NCI-H526 treated with DMSO at 0.1 percent for 48 hours (cell line): Measurements from ENCODE around the gene PTGER3.
"Not testable (repeated sequence)": the region's sequence is repeated elsewhere in the genome, so short reads cannot be mapped to it uniquely, and the experiment has no call there.

Experiments
- DNase-seq: peaks from one replicate; lab custom pipeline; 2025; lab: John Stamatoyannopoulos, UW

PTGER3 gene

GRCh38 chr1:70947835-70948234, 99.8 kb downstream of the PTGER3 start:
- DNase-seq, result no peak

GRCh38 chr1:70945676-70946075, 101.9 kb downstream of the PTGER3 start:
- no peak for DNase-seq

DNA sequence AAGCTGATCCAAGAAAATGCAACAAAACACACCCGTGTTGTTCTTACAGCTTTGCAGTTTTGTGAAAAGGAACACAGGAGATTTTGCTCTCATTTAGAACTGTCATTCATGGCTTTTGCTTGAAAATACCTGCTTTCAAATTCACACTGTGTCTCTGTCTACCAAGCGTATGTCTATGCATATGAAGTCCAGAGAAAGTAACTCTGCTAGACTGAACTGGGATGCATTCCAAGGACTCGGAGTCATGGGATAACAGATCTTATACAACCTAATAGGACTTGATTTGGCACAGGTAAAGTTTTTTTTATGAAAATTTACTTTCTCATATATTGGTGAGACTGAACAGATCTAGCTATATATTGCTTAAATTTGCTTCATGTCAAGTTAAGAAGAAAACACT, 102.4 kb downstream of the PTGER3 start:
- no peak for DNase-seq

- DNase-seq, result no peak
Measured at GRCh38 chr1:70941563-70941962, 106.1 kb downstream of the PTGER3 start.

DNA sequence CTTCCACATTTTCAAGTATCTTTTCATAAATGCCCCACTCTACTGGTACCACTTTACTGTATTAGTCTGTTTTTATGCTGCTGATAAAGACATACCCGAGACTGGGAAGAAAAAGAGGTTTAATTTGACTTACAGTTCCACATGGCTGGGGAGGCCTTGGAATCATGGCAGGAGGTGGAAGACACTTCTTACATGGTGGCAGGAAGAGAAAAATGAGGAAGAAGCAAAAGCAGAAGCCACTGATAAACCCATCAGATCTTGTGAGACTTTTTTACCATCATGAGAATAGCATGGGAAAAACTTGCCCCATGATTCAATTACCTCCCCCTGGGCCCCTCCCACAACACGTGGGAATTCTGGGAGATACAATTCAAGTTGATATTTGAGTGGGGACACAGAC, 107.2 kb downstream of the PTGER3 start:
- not testable (repeated sequence) for DNase-seq

DNA sequence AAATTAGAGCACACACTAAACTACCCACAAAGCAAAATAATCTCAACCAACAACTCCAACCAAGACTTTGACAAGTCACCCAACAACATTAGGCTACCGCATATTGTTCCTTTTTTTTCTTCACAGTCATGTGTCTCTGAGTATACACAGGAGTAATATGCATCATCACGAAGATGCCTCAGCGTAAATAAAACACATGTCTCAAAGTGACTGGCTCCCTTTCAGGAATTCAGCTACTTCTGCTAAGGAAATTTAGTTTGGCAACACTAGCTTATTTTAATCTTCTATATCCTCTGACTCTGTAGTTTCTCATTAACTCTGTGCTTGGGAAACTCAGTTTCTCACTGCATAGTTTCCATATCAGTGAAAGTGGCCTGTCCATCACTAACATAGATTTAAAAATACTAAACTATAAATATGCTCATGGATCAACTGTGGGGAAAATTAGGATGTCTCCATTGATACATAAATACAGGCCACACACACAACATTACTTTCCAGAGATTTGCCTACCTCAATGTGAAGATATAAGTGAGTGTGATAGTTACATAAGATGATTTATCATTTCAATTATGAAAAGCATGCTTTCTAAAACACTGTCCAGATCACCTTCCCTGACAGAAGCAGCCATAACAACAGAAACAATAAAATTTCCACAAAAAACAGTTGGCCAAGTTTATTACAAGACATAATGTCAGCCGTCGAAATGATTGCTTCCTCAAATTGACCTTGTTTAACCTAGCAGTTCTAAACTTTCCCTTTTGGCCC, 113.2 kb downstream of the PTGER3 start:
- DNase-seq, result no peak

GRCh38 chr1:70930062-70930461, 117.6 kb downstream of the PTGER3 start:
- no peak for DNase-seq

DNA sequence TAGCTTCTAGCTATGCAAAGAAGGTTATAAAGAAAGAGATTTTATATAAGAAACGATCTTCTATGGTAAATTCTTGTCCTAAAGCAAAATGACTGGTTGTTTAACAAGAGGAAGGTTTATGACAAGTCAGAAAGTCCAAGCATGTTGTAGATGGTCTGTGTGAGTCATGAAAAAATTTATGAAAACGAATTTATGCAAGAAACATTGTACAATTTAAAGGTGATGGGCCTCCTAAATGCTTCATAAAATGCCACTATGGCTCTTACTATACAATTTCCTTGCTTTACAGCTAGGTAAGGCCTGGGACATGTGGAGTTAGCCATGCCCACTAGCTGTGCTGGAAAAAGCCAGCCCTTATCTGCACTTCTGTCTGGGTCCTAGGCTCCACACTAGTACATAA, 125.4 kb downstream of the PTGER3 start:
- no peak for DNase-seq
